Fibroblast of pulmonary artery (primary cell): ENCODE results near the gene AKR7A2.

Source experiments
- DNase-seq: peaks from one replicate; pipeline ENCODE4 v3.0.0-alpha.2; 2010; ENCODE audit warnings: low read depth
- H3K4me3 ChIP-seq: replicated peaks from 2 replicates; pipeline ENCODE4 v1.5.1; 2011; ENCODE audit warnings: low read depth, mild to moderate bottlenecking, control low read depth, low read length, moderate library complexity
- TF ChIP-seq, protein P1 (sequence below): IDR thresholded peaks from 2 replicates; pipeline ENCODE4 v1.5.1; 2011; ENCODE audit warnings: mild to moderate bottlenecking, control low read depth, low read length, inconsistent platforms; ENCODE audit errors: missing control alignments

Gene AKR7A2

DNA sequence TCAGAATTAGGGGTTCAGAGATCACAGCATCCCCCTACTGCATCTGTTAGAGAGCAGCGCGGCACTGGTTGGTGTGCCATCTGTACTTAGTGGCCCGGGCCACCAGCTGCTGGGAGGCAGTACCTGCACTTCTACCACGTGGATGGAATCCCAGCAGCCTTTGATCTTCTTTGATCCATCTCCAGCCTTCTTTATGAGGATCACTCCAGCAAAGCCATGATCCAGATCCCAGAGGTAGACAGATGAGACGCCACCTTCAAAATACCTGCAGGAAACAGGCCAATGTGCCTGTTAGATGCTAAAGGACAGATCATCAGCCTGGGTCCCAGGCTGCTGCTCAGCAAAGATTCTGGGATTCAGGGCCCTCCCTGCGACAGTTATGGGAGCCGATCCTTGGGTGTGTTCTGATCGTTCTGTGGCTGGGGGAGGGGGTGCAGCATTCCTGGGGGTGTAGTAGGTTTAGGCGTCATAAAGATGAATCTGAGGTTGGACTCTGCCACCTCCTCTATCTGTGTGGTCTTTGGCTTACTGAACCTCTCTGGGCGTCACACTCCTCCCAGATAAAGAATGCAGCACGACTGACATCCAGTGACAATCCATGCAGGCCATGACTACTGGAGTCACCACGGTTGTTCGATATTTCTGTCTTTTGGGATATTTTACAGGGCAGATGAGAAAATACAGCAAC is 45.5 kb upstream of the AKR7A2 start:
- TF ChIP-seq, protein P1, sequence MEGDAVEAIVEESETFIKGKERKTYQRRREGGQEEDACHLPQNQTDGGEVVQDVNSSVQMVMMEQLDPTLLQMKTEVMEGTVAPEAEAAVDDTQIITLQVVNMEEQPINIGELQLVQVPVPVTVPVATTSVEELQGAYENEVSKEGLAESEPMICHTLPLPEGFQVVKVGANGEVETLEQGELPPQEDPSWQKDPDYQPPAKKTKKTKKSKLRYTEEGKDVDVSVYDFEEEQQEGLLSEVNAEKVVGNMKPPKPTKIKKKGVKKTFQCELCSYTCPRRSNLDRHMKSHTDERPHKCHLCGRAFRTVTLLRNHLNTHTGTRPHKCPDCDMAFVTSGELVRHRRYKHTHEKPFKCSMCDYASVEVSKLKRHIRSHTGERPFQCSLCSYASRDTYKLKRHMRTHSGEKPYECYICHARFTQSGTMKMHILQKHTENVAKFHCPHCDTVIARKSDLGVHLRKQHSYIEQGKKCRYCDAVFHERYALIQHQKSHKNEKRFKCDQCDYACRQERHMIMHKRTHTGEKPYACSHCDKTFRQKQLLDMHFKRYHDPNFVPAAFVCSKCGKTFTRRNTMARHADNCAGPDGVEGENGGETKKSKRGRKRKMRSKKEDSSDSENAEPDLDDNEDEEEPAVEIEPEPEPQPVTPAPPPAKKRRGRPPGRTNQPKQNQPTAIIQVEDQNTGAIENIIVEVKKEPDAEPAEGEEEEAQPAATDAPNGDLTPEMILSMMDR: no peak
- no peak for DNase-seq

DNA sequence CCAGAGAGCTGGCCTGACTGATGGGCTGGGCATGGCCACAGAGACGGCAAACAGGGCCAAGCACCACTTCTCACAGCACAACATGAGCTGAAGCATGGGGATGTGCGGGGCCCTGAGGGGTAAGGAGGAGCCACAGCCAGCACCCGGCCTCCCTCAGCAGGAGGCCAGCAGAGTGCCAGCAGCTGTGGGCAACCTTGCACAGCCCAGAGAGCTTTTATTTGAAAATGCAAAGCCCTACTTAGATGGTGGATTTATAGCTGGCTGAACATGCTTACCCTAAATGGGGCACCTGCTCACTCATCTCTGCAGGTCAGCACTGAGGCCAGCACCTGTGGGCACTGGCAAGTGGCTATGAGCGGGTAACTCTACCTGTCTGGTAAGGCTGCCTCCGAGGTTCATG is 44.3 kb upstream of the AKR7A2 start:
- TF ChIP-seq, protein P1: no peak
- DNase-seq: no peak
- no peak overlapping the region for H3K4me3 ChIP-seq

More for the DNA sequence above, 45.5 kb upstream of the AKR7A2 start:
- H3K4me3 ChIP-seq: no peak overlapping the region

- TF ChIP-seq, protein P1: no peak
- no peak for DNase-seq
- H3K4me3 ChIP-seq: no peak overlapping the region
Observed at GRCh38 chr1:19354531-19354981, 42.6 kb upstream of the AKR7A2 start.

DNA sequence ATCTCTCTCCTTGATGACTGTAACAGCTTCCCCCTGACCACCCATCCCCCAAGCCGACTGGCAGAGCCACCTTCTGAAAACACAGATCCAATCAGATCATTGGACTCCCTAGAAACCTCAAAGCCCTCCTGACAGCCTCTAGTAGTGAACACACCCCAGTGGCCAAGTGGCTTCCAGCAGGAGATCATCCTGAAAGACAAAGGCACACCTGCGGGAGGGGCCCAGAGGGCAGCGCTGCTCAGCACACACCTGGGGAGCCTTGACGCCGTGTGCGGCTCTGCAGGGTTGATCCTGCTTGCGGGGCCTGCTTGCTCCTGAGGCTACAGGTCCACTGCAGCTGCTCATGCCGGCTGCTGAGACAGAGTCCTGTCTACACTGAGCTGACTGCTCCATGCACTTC is 41.7 kb upstream of the AKR7A2 start:
- no peak overlapping the region for H3K4me3 ChIP-seq
- TF ChIP-seq, protein P1: no peak
- no peak for DNase-seq

DNA sequence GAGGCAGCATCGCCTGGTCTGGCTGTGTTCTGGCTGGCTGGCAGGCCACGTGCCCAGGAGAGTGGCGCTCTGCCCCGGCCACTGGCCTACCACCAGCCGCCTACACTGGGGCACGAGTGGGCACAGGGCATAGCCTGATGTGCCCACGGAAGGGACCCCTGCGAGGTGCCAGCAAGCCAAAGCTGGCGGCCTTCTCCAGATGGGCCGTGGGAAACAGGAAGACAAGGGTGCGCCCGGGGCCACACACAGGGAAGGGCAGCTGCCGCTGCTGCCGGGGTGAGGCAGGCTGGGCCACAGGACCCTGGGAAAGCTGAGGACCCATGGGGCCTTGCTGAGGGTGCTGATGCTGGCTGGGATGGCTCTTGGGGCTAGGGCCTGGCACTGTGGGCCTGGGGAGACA is 40.9 kb upstream of the AKR7A2 start:
- DNase-seq: no peak
- TF ChIP-seq, protein P1: no peak

DNA sequence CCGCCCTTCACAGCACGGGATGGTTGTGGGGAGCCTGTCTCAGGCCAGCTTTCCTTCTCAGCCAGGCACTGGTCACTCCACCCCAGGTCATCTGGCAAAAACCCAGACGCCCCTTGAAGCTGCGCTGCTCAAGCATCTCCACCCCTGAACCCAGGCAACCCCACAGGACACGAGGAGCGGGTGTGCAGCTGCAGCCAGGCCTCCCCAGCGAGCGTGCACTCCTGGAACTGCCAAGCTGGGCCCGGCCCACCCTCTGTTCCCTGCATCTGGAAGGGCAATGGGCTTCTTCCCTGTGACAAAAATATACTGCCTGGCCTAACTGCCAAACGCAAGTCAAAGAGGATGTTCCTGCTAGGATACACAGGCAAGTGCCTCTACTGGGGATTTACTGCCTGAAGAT is 39.9 kb upstream of the AKR7A2 start:
- no peak for DNase-seq
- no peak overlapping the region for H3K4me3 ChIP-seq
- TF ChIP-seq, protein P1: no peak

More for the DNA sequence above, 40.9 kb upstream of the AKR7A2 start:
- no peak overlapping the region for H3K4me3 ChIP-seq

DNA sequence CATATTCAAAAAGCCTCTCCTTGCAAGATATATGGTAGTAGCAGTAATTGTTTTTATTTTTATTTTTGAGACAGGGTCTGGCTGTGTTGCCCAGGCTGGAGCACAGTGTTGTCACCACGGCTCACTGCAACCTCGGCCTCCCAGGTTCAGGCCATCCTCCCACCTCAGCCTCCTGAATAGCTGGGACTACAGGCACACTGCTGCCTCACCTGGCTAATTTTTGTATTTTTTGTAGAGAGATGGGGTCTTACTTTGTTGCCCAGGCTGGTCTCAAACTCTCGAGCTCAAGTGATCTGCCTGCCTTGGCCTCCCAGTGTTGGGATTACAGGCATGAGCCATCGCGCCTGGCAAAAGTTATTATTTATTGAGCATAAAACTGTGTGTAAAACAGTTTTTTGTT is 38.6 kb upstream of the AKR7A2 start:
- no peak overlapping the region for H3K4me3 ChIP-seq
- TF ChIP-seq, protein P1: no peak
- DNase-seq: no peak
